ENCODE data around the gene TRNAU1AP.
"Not testable (repeated sequence)": the region's sequence is repeated elsewhere in the genome, so short reads cannot be mapped to it uniquely, and the experiment has no call there.

TRNAU1AP gene

DNA sequence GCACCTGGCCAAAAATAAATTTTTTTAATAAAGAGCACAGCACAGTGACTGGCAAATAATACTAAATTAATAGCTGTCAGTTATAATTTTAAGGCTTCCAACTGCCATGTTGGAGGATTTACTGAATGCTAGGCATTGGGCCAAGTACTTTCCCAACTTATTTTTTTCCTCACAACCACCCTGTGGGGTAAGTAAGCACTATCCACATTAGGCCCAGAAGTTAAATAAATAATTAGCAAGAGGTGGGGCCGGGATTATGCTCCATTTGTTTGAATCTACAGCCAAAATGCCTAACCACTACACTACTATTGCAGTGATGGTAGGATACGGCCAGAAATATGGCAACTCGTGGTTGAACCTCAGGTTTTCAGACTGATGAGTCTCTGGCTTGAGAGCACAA, 4.6 kb upstream of the TRNAU1AP start:
- H3K4me1 ChIP-seq (ENCODE audit: control insufficient read depth, insufficient read depth, low read length), result peaks cover 4% of the 10 kb centered on the region
- H3K9ac ChIP-seq (ENCODE audit: low read length in 2 of 2), result no peak overlapping the region
- no peaks in the 10 kb centered on the region for H3K27me3 ChIP-seq (ENCODE audit: control insufficient read depth in 1 of 2, insufficient read depth in 2 of 2, low read length in 2 of 2)
- no peaks in the 10 kb centered on the region for H3K36me3 ChIP-seq (ENCODE audit: control insufficient read depth in 2 of 2, insufficient read depth in 2 of 2, low read length in 2 of 2)
- H3K27ac ChIP-seq (ENCODE audit: low read length), result no peak overlapping the region
- H3K9me3 ChIP-seq (ENCODE audit: control insufficient read depth in 2 of 2, low read length in 2 of 2), result no peaks in the 10 kb centered on the region
- H3K4me3 ChIP-seq (ENCODE audit: low read length in 2 of 2), result no peak overlapping the region

DNA sequence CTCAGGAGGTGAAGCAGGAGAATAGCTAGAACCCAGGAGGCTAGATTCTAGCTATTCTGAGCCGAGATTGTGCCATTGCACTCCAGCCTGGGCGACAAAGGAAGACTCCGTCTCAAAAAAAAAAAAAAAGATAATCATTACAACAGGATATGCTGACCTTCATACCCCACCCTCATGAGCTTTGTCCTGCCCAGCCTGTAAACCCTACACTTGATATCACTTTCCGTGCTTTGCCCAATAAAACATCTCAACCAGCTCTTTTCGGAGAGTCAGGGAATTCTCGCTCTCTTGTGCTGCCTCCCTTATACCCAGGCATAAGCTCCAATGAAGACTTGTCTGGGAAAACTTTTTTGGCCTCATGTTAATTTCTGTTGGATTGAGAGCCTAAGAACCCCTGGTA, 1.5 kb upstream of the TRNAU1AP start:
- Histone ChIP-seq H3K4me3 (ENCODE audit: low read length in 2 of 2) (no peak overlapping the region), H3K27me3 (ENCODE audit: control insufficient read depth in 1 of 2, insufficient read depth in 2 of 2, low read length in 2 of 2) (no peaks in the 10 kb centered on the region), H3K36me3 (ENCODE audit: control insufficient read depth in 2 of 2, insufficient read depth in 2 of 2, low read length in 2 of 2) (no peaks in the 10 kb centered on the region), H3K4me1 (ENCODE audit: control insufficient read depth, insufficient read depth, low read length) (peaks cover 4% of the 10 kb centered on the region), H3K27ac (ENCODE audit: low read length) (no peak overlapping the region), H3K9ac (ENCODE audit: low read length in 2 of 2) (no peak overlapping the region), H3K9me3 (ENCODE audit: control insufficient read depth in 2 of 2, low read length in 2 of 2) (no peaks in the 10 kb centered on the region)

DNA sequence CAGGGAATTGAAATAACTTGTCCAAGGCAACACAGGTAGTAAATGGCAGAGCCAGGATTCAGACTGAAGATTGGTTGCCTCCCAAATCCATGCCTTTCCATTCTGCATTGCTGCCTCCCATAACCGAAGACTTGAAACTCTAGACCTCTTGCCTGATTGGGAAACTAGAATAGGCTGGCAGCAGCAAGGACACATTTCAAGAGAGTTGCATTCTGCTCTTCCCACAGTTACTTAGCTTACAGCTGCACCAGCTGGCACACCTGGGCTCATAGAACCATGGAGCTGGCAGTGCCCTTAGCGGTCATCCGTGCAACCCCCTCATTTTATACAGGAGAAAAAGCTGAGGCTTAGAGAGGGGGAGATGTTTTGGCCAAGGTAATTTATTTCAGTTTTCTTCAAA, 8.0 kb downstream of the TRNAU1AP start:
- no peaks in the 10 kb centered on the region for H3K4me1 ChIP-seq (ENCODE audit: control insufficient read depth, insufficient read depth, low read length)
- no peak overlapping the region for H3K9ac ChIP-seq (ENCODE audit: low read length in 2 of 2)
- no peak overlapping the region for H3K27ac ChIP-seq (ENCODE audit: low read length)
- H3K4me3 ChIP-seq (ENCODE audit: low read length in 2 of 2), result no peak overlapping the region
- no peaks in the 10 kb centered on the region for H3K9me3 ChIP-seq (ENCODE audit: control insufficient read depth in 2 of 2, low read length in 2 of 2)
- peaks cover 35 to 45% of the 10 kb centered on the region in 2 donors for H3K36me3 ChIP-seq (ENCODE audit: control insufficient read depth in 2 of 2, insufficient read depth in 2 of 2, low read length in 2 of 2)
- no peaks in the 10 kb centered on the region for H3K27me3 ChIP-seq (ENCODE audit: control insufficient read depth in 1 of 2, insufficient read depth in 2 of 2, low read length in 2 of 2)

DNA sequence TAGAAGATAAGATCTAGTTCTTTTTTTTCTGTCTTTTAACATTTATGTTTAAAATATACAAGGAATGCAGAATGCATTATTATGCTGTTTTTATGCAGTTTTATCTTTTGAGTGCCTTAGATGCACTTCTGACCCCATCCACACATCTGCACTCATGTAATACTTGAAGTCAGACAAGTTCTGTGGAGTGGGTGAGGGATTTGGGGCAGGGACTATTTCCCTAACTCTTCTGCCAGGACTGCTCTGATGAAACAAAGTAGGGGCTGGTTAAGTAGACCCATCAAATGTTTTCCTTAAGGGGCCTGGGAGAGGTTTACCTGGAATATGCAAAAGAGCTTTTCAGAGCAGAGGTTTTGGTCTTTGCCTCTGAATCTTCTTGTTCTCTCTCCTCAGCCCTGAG, 11.4 kb downstream of the TRNAU1AP start:
- Histone ChIP-seq H3K36me3 (ENCODE audit: control insufficient read depth in 2 of 2, insufficient read depth in 2 of 2, low read length in 2 of 2) (peaks cover 53 to 60% of the 10 kb centered on the region in 2 donors), H3K4me1 (ENCODE audit: control insufficient read depth, insufficient read depth, low read length) (no peaks in the 10 kb centered on the region), H3K27ac (ENCODE audit: low read length) (no peak overlapping the region), H3K4me3 (ENCODE audit: low read length in 2 of 2) (no peak overlapping the region), H3K27me3 (ENCODE audit: control insufficient read depth in 1 of 2, insufficient read depth in 2 of 2, low read length in 2 of 2) (no peaks in the 10 kb centered on the region), H3K9me3 (ENCODE audit: control insufficient read depth in 2 of 2, low read length in 2 of 2) (no peaks in the 10 kb centered on the region), H3K9ac (ENCODE audit: low read length in 2 of 2) (no peak overlapping the region)

DNA sequence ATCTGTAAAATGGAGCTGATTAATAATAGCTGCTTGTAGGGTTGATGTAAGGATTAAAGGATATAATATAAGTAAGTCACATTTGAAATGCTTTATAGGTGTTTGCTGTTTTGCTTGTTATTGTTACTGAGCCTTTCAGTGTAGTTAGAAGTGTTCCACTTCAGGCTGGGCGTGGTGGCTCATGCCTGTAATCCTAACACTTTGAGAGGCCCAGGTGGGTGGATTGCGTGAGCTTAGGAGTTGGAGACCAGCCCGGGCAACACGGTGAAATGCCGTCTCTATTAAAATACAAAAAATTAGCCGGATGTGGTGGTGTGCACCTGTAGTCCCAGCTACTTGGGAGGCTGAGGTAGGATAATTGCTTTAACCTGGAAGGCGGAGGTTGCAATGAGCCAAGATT, 12.2 kb downstream of the TRNAU1AP start:
- Histone ChIP-seq H3K27ac (ENCODE audit: low read length) (no peak overlapping the region), H3K9ac (ENCODE audit: low read length in 2 of 2) (no peak overlapping the region), H3K4me1 (ENCODE audit: control insufficient read depth, insufficient read depth, low read length) (no peaks in the 10 kb centered on the region), H3K27me3 (ENCODE audit: control insufficient read depth in 1 of 2, insufficient read depth in 2 of 2, low read length in 2 of 2) (no peaks in the 10 kb centered on the region), H3K9me3 (ENCODE audit: control insufficient read depth in 2 of 2, low read length in 2 of 2) (no peaks in the 10 kb centered on the region), H3K36me3 (ENCODE audit: control insufficient read depth in 2 of 2, insufficient read depth in 2 of 2, low read length in 2 of 2) (peaks cover 53 to 55% of the 10 kb centered on the region in 2 donors), H3K4me3 (ENCODE audit: low read length in 2 of 2) (no peak overlapping the region)

DNA sequence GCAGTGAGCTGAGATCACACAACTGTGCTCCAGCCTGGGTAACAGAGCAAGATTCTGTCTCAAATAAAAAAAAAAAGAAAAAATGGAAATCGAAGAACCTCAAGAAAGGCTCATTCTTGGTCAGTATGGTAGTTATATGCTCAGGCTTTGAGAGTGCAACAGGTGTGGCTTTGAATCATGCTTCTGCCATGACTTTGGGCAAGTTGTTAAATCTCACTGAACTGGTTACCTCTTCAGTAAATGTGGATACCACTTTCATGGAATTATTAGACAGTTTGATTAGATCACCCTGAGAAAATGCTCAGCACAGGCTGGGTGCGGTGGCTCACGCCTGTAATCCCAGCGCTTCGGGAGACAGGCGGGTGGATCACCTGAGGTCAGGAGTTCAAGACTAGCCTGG, 12.8 kb downstream of the TRNAU1AP start:
- peaks cover 47 to 51% of the 10 kb centered on the region in 2 donors for H3K36me3 ChIP-seq (ENCODE audit: control insufficient read depth in 2 of 2, insufficient read depth in 2 of 2, low read length in 2 of 2)
- H3K4me3 ChIP-seq (ENCODE audit: low read length in 2 of 2), result no peak overlapping the region
- no peak overlapping the region for H3K27ac ChIP-seq (ENCODE audit: low read length)
- H3K4me1 ChIP-seq (ENCODE audit: control insufficient read depth, insufficient read depth, low read length), result no peaks in the 10 kb centered on the region
- H3K27me3 ChIP-seq (ENCODE audit: control insufficient read depth in 1 of 2, insufficient read depth in 2 of 2, low read length in 2 of 2), result no peaks in the 10 kb centered on the region
- no peaks in the 10 kb centered on the region for H3K9me3 ChIP-seq (ENCODE audit: control insufficient read depth in 2 of 2, low read length in 2 of 2)
- no peak overlapping the region for H3K9ac ChIP-seq (ENCODE audit: low read length in 2 of 2)

DNA sequence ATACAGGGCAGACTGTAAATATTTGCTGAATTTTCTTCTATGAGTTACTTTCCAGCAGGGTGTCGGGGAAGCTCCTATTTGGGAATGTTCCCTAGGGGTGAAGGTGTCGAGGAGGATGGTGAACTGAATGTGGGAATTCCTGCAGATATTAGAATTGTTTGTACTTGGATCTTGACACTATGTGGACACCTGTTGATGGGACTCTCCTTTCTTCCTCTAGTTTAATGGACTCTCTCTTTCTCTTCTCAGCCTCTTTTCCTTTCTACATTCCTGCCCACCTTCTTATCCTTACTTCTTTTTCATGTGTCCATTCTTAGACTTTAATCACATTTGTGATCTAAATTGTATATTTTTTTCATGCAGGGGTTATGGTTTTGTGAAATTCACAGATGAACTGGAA, 14.0 kb downstream of the TRNAU1AP start:
- Histone ChIP-seq H3K9ac (ENCODE audit: low read length in 2 of 2) (no peak overlapping the region), H3K36me3 (ENCODE audit: control insufficient read depth in 2 of 2, insufficient read depth in 2 of 2, low read length in 2 of 2) (peaks cover 44 to 47% of the 10 kb centered on the region in 2 donors), H3K4me1 (ENCODE audit: control insufficient read depth, insufficient read depth, low read length) (no peaks in the 10 kb centered on the region)

DNA sequence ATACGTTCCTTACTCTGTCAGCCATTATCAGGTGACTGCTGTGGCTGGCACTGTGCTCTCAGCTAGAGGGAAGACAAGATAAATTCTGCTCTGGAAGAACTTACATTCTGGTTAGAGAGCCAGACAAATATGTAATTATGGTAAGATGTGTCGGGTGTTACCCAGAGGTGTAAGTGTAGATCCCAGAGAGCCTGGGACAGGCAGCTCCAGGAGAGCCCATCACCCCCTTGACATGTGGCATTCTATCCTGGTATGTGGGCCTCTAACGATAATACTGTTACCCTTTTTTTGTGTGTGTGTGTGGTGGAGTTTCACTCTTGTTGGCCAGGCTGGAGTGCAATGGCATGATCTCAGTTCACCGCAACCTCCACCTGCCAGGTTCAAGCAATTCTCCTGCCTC, 19.0 kb downstream of the TRNAU1AP start:
- no peak overlapping the region for H3K4me3 ChIP-seq (ENCODE audit: low read length in 2 of 2)
- no peaks in the 10 kb centered on the region for H3K27me3 ChIP-seq (ENCODE audit: control insufficient read depth in 1 of 2, insufficient read depth in 2 of 2, low read length in 2 of 2)
- H3K36me3 ChIP-seq (ENCODE audit: control insufficient read depth in 2 of 2, insufficient read depth in 2 of 2, low read length in 2 of 2), result peaks cover 32 to 33% of the 10 kb centered on the region in 2 donors
- no peak overlapping the region for H3K27ac ChIP-seq (ENCODE audit: low read length)
- H3K9me3 ChIP-seq (ENCODE audit: control insufficient read depth in 2 of 2, low read length in 2 of 2), result no peaks in the 10 kb centered on the region
- H3K9ac ChIP-seq (ENCODE audit: low read length in 2 of 2), result no peak overlapping the region
- H3K4me1 ChIP-seq (ENCODE audit: control insufficient read depth, insufficient read depth, low read length), result no peaks in the 10 kb centered on the region

More for the DNA sequence above, 14.0 kb downstream of the TRNAU1AP start:
- H3K9me3 ChIP-seq (ENCODE audit: control insufficient read depth in 2 of 2, low read length in 2 of 2), result no peaks in the 10 kb centered on the region
- no peaks in the 10 kb centered on the region for H3K27me3 ChIP-seq (ENCODE audit: control insufficient read depth in 1 of 2, insufficient read depth in 2 of 2, low read length in 2 of 2)
- no peak overlapping the region for H3K4me3 ChIP-seq (ENCODE audit: low read length in 2 of 2)
- H3K27ac ChIP-seq (ENCODE audit: low read length), result no peak overlapping the region

DNA sequence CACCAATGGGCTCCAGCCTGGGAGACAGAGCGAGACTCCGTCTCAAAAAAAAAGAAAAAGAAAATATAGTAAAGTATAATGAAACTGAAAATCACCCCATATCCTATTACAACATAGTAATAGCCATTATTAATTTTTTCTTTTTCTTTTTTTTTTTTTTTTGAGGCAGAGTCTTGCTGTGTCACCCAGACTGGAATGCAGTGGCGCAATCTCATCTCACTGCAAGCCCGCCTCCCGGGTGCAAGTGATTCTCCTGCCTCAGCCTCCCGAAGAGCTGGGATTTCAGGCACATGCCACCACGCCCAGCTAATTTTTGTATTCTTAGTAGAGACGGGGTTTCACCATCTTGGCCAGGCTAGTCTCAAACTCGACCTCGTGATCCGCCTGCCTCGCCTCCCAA, 20.0 kb downstream of the TRNAU1AP start:
- H3K27me3 ChIP-seq (ENCODE audit: control insufficient read depth in 1 of 2, insufficient read depth in 2 of 2, low read length in 2 of 2); H3K27ac ChIP-seq (ENCODE audit: low read length): not testable (repeated sequence)

DNA sequence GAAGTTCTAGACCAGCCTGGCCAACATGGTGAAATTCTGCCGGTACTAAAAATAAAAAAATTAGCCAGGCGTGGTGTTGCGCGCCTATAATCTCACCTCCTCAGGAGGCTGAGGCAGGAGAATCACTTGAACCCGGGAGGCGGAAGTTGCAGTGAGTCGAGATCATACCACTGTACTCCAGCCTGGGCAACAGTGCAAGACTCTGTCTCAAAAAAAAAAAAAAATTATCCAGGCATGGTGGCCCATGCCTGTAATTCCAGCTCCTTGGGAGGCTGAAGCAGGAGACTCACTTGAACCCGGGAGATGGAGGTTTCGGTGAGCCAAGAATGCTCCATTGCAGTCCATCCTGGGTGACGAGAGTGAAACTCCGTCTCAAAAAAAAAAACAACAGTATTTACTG, 20.7 kb downstream of the TRNAU1AP start:
- H3K36me3 ChIP-seq (ENCODE audit: control insufficient read depth in 2 of 2, insufficient read depth in 2 of 2, low read length in 2 of 2), result peaks cover 33 to 34% of the 10 kb centered on the region in 2 donors
- no peak overlapping the region for H3K27ac ChIP-seq (ENCODE audit: low read length)
- peaks cover 2% of the 10 kb centered on the region for H3K4me1 ChIP-seq (ENCODE audit: control insufficient read depth, insufficient read depth, low read length)
- no peaks in the 10 kb centered on the region for H3K9me3 ChIP-seq (ENCODE audit: control insufficient read depth in 2 of 2, low read length in 2 of 2)
- no peak overlapping the region for H3K4me3 ChIP-seq (ENCODE audit: low read length in 2 of 2)
- no peaks in the 10 kb centered on the region for H3K27me3 ChIP-seq (ENCODE audit: control insufficient read depth in 1 of 2, insufficient read depth in 2 of 2, low read length in 2 of 2)
- no peak overlapping the region for H3K9ac ChIP-seq (ENCODE audit: low read length in 2 of 2)

More for the DNA sequence above, 20.0 kb downstream of the TRNAU1AP start:
- not testable (repeated sequence) for H3K4me1 ChIP-seq (ENCODE audit: control insufficient read depth, insufficient read depth, low read length); H3K9me3 ChIP-seq (ENCODE audit: control insufficient read depth in 2 of 2, low read length in 2 of 2); H3K4me3 ChIP-seq (ENCODE audit: low read length in 2 of 2); H3K9ac ChIP-seq (ENCODE audit: low read length in 2 of 2)
- peaks cover 34% of the 10 kb centered on the region in 2 donors for H3K36me3 ChIP-seq (ENCODE audit: control insufficient read depth in 2 of 2, insufficient read depth in 2 of 2, low read length in 2 of 2)

DNA sequence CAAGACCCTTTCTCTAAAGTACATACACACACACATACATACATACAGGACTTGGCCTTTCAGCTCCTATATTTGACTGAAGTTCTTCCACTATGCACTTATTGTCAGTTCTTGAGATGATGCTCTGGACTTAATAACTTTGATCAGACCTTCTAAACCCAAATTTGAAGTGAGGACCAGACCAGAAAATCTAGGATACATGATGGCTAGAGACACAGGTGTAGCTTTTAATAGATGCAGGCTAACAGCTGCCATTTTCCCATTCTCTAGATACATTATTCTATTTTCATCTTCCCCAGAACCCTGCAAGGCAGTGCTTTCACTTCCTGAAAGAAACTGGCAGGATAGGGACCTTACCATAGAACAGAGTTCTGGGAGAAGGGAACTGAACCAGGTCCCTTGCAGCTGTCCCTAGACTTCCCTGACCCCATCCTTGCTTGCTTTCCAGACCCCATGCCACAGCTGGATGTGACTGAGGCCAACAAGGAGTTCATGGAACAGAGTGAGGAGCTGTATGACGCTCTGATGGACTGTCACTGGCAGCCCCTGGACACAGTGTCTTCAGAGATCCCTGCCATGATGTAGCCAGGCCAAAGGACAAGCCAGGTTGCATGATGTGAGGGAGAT, 24.3 kb downstream of the TRNAU1AP start:
- no peak overlapping the region for H3K4me3 ChIP-seq (ENCODE audit: low read length in 2 of 2)
- H3K36me3 ChIP-seq (ENCODE audit: control insufficient read depth in 2 of 2, insufficient read depth in 2 of 2, low read length in 2 of 2), result peaks cover 32 to 38% of the 10 kb centered on the region in 2 donors
- H3K4me1 ChIP-seq (ENCODE audit: control insufficient read depth, insufficient read depth, low read length), result peaks cover 17% of the 10 kb centered on the region
- no peak overlapping the region for H3K9ac ChIP-seq (ENCODE audit: low read length in 2 of 2)
- H3K9me3 ChIP-seq (ENCODE audit: control insufficient read depth in 2 of 2, low read length in 2 of 2), result no peaks in the 10 kb centered on the region
- H3K27ac ChIP-seq (ENCODE audit: low read length), result no peak overlapping the region
- H3K27me3 ChIP-seq (ENCODE audit: control insufficient read depth in 1 of 2, insufficient read depth in 2 of 2, low read length in 2 of 2), result no peaks in the 10 kb centered on the region

Data from stomach smooth muscle (tissue), 2 donors.